IPS-18a (cell line): Measurements from ENCODE around the gene RAB6B.

Experiments used
- H3K27ac ChIP-seq: one replicate; pipeline ENCODE4 v1.5.1; 2013; ENCODE audit warnings: low read length
- H3K27me3 ChIP-seq: one replicate; pipeline ENCODE4 v1.6.1; 2013; ENCODE audit warnings: mild to moderate bottlenecking, low read length; ENCODE audit not compliant: control insufficient read depth, insufficient read depth
- H3K36me3 ChIP-seq: one replicate; pipeline ENCODE4 v1.6.1; 2013; ENCODE audit warnings: low read depth, low read length; ENCODE audit not compliant: control insufficient read depth
- H3K4me1 ChIP-seq: one replicate; pipeline ENCODE4 v1.6.1; 2013; ENCODE audit warnings: low read depth, low read length; ENCODE audit not compliant: control insufficient read depth
- H3K4me3 ChIP-seq: one replicate; pipeline ENCODE4 v1.5.1; 2013; ENCODE audit warnings: low read length
- H3K9ac ChIP-seq: one replicate; pipeline ENCODE4 v1.6.1; 2013; ENCODE audit warnings: mild to moderate bottlenecking, low read length, moderate library complexity
- H3K9me3 ChIP-seq: one replicate; pipeline ENCODE4 v1.6.1; 2013; ENCODE audit warnings: low read depth, low read length; ENCODE audit not compliant: control insufficient read depth

RAB6B gene

DNA sequence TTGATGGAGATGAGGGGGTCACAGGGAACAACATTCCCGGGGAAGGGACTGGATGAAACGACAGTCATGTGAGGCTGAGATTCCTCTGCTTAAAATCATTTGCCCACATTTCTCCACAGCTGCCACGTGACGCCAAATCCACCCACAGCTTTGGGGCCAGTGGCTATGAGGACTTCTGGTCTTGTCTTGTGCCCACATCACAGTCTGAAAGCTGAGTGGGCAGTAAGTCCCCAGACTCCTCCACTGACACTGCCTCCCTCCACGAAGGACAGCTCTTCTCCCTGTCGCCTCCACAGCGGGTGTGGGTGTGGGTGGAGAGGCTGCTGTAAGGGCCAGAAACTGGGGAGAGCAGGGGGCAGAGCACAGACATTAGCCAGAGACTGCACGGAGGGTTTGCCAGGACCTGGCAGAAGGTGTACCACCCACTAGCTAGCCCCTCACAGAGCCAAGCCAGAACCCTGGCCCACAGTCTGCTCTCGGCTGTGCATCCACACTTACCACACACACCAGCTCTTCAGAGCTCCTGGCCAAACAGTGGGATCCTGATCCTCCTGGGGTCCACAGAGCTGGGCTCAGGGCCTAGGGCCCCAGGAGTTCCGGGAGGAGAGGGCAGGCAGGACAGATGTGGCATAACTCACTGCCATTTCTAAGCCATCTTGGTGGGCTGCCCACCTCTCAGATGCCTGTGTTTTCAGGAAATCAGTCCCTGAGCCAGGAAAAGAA lies 24.2 kb downstream of the RAB6B start:
- no peak overlapping the region for H3K4me3 ChIP-seq

DNA sequence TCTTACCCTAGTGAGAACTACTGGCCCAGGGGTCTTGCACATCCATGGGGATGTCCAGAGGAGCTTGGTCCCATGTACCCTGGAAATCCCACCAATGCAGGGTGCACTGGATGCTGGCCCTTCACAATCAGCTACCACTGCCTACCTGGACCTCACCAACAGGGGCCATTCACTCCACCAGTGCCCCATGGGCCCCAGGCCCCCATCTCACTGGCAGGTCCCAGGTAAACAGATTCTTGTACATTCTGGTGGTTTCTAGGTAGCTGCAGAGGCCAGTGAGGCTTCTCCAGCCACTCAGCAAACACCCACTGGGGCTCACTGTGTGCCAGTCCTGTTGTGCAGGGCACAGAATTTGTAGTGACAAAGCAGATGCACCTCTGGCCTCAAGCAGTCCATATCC lies 24.9 kb downstream of the RAB6B start:
- H3K9ac ChIP-seq: no peak overlapping the region
- H3K36me3 ChIP-seq: no peaks in the 10 kb centered on the region
- no peak overlapping the region for H3K27ac ChIP-seq
- H3K4me1 ChIP-seq: peaks cover 3% of the 10 kb centered on the region
- no peak overlapping the region for H3K4me3 ChIP-seq
- no peaks in the 10 kb centered on the region for H3K27me3 ChIP-seq
- H3K9me3 ChIP-seq: no peaks in the 10 kb centered on the region

More for the DNA sequence above, 24.2 kb downstream of the RAB6B start:
- H3K4me1 ChIP-seq: peaks cover 3% of the 10 kb centered on the region
- no peaks in the 10 kb centered on the region for H3K9me3 ChIP-seq
- no peaks in the 10 kb centered on the region for H3K27me3 ChIP-seq
- no peaks in the 10 kb centered on the region for H3K36me3 ChIP-seq
- H3K9ac ChIP-seq: no peak overlapping the region
- no peak overlapping the region for H3K27ac ChIP-seq

DNA sequence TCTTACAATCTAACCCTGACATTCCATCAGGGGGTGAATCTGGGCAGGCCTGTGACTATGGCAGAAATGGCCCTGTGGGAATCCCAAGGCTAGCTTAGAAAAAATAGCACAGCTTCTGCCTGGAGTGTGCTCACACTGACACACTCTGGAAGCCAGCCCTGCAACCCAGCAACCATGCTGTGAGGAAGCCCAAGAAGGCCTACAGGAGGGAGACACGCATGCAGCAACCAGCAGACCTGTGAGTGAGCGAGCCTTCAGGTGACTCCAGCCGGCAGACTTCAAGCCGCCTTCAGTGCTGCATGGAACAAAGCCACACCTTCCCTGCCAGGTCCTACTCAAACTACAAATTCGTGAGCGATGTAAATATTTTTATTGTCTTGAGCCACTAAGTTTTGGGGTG lies 26.1 kb downstream of the RAB6B start:
- H3K4me3 ChIP-seq: no peak overlapping the region
- H3K9me3 ChIP-seq: no peaks in the 10 kb centered on the region
- no peaks in the 10 kb centered on the region for H3K27me3 ChIP-seq
- H3K36me3 ChIP-seq: no peaks in the 10 kb centered on the region
- H3K27ac ChIP-seq: no peak overlapping the region
- peaks cover 3% of the 10 kb centered on the region for H3K4me1 ChIP-seq
- H3K9ac ChIP-seq: no peak overlapping the region

GRCh38 chr3:133868758-133869475 lies 26.8 kb downstream of the RAB6B start:
- no peak overlapping the region for H3K27ac ChIP-seq

DNA sequence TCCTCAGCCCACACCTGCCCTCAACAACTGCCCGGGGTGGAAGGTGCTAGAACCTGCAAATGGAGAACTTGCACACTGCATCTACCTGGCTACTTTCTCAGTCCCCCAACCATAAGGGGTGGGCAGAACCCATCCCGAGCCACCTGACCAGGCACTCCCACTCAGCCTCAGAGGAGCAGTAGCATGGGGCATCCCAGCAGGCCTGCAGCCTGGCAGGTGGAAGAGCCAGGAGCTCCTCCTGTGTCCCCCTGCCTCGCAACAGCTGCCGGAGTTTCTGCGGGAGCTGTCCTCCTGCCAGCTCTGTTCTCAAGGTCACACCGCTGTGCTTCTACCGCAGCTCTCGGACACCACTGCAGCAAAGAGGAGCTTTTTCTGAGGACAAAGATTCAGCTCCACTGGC lies 27.5 kb downstream of the RAB6B start:
- no peak overlapping the region for H3K27ac ChIP-seq
- no peak overlapping the region for H3K9ac ChIP-seq
- H3K4me3 ChIP-seq: no peak overlapping the region
- H3K4me1 ChIP-seq: peaks cover 3% of the 10 kb centered on the region
- no peaks in the 10 kb centered on the region for H3K36me3 ChIP-seq
- no peaks in the 10 kb centered on the region for H3K9me3 ChIP-seq
- H3K27me3 ChIP-seq: no peaks in the 10 kb centered on the region

More at GRCh38 chr3:133868758-133869475, 26.8 kb downstream of the RAB6B start:
- H3K27me3 ChIP-seq: no peaks in the 10 kb centered on the region
- no peak overlapping the region for H3K9ac ChIP-seq
- H3K9me3 ChIP-seq: no peaks in the 10 kb centered on the region
- H3K4me3 ChIP-seq: no peak overlapping the region
- H3K4me1 ChIP-seq: peaks cover 3% of the 10 kb centered on the region
- H3K36me3 ChIP-seq: no peaks in the 10 kb centered on the region

DNA sequence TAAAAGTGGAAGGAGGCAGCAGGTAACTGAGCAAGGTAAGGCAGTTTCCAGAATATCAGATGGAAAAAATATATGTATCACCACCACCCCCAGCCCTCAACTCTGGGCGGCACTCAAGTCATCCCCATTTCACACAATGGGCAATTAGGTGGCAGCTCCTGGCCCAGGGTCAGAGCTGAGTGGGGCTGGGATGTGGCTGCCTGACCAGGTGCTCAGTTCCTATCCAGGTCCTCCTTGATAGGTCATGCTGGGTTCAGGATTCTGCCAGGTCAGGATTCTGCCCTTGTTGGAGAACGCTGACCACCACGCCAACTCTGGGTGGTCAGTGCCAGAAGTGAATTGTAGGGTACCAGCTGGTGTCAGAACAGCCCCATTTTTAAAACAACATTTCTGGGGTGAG lies 29.5 kb downstream of the RAB6B start:
- Histone ChIP-seq H3K27me3 (no peaks in the 10 kb centered on the region), H3K9ac (no peak overlapping the region), H3K36me3 (no peaks in the 10 kb centered on the region), H3K9me3 (no peaks in the 10 kb centered on the region), H3K27ac (no peak overlapping the region), H3K4me3 (no peak overlapping the region), H3K4me1 (no peaks in the 10 kb centered on the region)

GRCh38 chr3:133865136-133865855 lies 30.4 kb downstream of the RAB6B start:
- Histone ChIP-seq H3K27ac (no peak overlapping the region), H3K9ac (no peak overlapping the region), H3K27me3 (no peaks in the 10 kb centered on the region), H3K9me3 (no peaks in the 10 kb centered on the region), H3K4me3 (no peak overlapping the region), H3K4me1 (no peaks in the 10 kb centered on the region), H3K36me3 (no peaks in the 10 kb centered on the region)

DNA sequence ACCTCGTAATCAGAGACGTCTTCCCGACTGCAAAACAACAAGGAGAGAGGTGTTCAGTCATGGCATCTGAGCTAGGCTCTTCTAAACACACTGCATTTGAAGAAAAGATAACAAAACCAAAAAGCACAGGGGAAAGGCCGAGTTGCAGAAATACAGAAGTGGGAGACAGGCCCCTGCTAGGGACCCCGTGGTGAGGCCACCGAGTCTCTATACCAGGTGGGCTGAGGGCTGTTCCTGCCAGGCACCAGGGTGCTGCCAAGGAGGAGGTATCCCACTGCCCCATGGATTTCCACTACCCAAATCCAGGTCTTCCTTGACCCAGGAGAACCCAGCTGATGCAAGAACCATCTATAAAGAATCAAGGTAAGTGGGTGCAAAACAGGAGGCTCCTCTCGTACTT lies 31.1 kb downstream of the RAB6B start:
- no peaks in the 10 kb centered on the region for H3K36me3 ChIP-seq
- H3K9ac ChIP-seq: no peak overlapping the region
- H3K9me3 ChIP-seq: no peaks in the 10 kb centered on the region
- no peak overlapping the region for H3K4me3 ChIP-seq
- no peak overlapping the region for H3K27ac ChIP-seq
- H3K4me1 ChIP-seq: no peaks in the 10 kb centered on the region
- no peaks in the 10 kb centered on the region for H3K27me3 ChIP-seq

- H3K36me3 ChIP-seq: no peaks in the 10 kb centered on the region
- H3K9ac ChIP-seq: no peak overlapping the region
- H3K27me3 ChIP-seq: no peaks in the 10 kb centered on the region
- no peak overlapping the region for H3K27ac ChIP-seq
- no peaks in the 10 kb centered on the region for H3K9me3 ChIP-seq
- no peak overlapping the region for H3K4me3 ChIP-seq
- H3K4me1 ChIP-seq: no peaks in the 10 kb centered on the region
These were observed 31.8 kb downstream of the RAB6B start for GRCh38 chr3:133863911-133864310.

GRCh38 chr3:133862161-133862560 lies 33.5 kb downstream of the RAB6B start:
- no peaks in the 10 kb centered on the region for H3K9me3 ChIP-seq
- H3K9ac ChIP-seq: no peak overlapping the region
- no peak overlapping the region for H3K4me3 ChIP-seq
- no peaks in the 10 kb centered on the region for H3K36me3 ChIP-seq
- no peaks in the 10 kb centered on the region for H3K27me3 ChIP-seq
- no peaks in the 10 kb centered on the region for H3K4me1 ChIP-seq
- H3K27ac ChIP-seq: no peak overlapping the region

GRCh38 chr3:133860519-133860918 lies 35.2 kb downstream of the RAB6B start:
- Histone ChIP-seq H3K9me3 (no peaks in the 10 kb centered on the region), H3K36me3 (no peaks in the 10 kb centered on the region), H3K27me3 (no peaks in the 10 kb centered on the region), H3K4me3 (no peak overlapping the region), H3K4me1 (no peaks in the 10 kb centered on the region), H3K27ac (no peak overlapping the region), H3K9ac (no peak overlapping the region)
